ENCODE results near the gene SLC16A5. TPM values are rescaled to one million over a fixed set of nuclear protein-coding genes. Genes with fewer than 3 reads are reported as not detected.

The SLC16A5 gene
- total RNA-seq, 1 experiment from 2014 or later: 1.2 TPM

- intact Hi-C loops (cut with micrococcal nuclease): no loop called here
- TF ChIP-seq, protein P1, sequence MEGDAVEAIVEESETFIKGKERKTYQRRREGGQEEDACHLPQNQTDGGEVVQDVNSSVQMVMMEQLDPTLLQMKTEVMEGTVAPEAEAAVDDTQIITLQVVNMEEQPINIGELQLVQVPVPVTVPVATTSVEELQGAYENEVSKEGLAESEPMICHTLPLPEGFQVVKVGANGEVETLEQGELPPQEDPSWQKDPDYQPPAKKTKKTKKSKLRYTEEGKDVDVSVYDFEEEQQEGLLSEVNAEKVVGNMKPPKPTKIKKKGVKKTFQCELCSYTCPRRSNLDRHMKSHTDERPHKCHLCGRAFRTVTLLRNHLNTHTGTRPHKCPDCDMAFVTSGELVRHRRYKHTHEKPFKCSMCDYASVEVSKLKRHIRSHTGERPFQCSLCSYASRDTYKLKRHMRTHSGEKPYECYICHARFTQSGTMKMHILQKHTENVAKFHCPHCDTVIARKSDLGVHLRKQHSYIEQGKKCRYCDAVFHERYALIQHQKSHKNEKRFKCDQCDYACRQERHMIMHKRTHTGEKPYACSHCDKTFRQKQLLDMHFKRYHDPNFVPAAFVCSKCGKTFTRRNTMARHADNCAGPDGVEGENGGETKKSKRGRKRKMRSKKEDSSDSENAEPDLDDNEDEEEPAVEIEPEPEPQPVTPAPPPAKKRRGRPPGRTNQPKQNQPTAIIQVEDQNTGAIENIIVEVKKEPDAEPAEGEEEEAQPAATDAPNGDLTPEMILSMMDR (conservative IDR thresholded peaks at IDR 0.05; ENCODE audit: low read depth, low read length): no peak
- no peak for TF ChIP-seq EZH2phosphoT487 (IDR thresholded peaks at IDR 0.05; ENCODE audit: borderline replicate concordance, low read length)
- TF ChIP-seq EZH2 (IDR thresholded peaks at IDR 0.05; ENCODE audit: low read length, unreplicated experiment): no peak
- H3K9me2 ChIP-seq (replicated peaks; ENCODE audit: low read length): no peaks in the 10 kb centered on the region
- no peaks in the 10 kb centered on the region for H3K36me3 ChIP-seq (ENCODE audit: low read depth, low read length)
- H3K4me3 ChIP-seq (ENCODE audit: low read length): no peak overlapping the region
- H3K4me2 ChIP-seq (ENCODE audit: low read length): no peak overlapping the region
- H2AFZ ChIP-seq (ENCODE audit: low read length): no peak overlapping the region
- ChIA-PET POLR2A (ENCODE audit: unreplicated experiment) (no interaction called here), CTCF (no interaction called here)
- H3K9me3 ChIP-seq (ENCODE audit: low read length): no peaks in the 10 kb centered on the region
- H3K4me1 ChIP-seq (ENCODE audit: insufficient read depth, low read length): peaks cover 24% of the 10 kb centered on the region; the same call in 1 of the 2 replicates
- no peak for ATAC-seq
- DNase-seq: no peak
- no peaks in the 10 kb centered on the region for H4K20me1 ChIP-seq (ENCODE audit: low read length)
- no peak overlapping the region for H3K27ac ChIP-seq (ENCODE audit: low read length)
- no peaks in the 10 kb centered on the region for H3K27me3 ChIP-seq (ENCODE audit: low read length)
- peaks cover 30% of the 10 kb centered on the region for H3K79me2 ChIP-seq (ENCODE audit: low read length)
- no TSS peak for BruUV-seq (replicated peaks)
- H3F3A ChIP-seq (ENCODE audit: low read length, unreplicated experiment): no peaks in the 10 kb centered on the region
- H3K9ac ChIP-seq (ENCODE audit: low read length): no peak overlapping the region
Measured at GRCh38 chr17:75108193-75108592, 20.4 kb downstream of the SLC16A5 start.

DNA sequence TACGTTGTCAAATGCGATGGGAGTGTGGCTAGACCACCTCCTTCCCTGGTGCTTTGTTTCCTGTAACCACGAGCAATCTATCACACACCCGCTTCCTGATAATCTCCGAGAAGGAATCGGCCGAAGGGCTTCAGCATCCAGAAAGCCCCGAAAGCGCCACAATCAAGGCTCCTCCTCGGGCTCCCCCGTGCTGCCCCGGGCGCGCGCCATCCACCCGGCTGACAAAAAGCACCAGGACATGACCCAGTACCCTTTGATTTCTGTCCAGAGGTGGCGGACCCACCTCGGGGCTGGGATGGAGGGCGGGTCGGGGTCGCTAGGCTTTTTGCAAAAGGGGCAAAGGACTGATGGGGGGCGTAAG, 21.3 kb downstream of the SLC16A5 start:
- Histone ChIP-seq H4K20me1 (ENCODE audit: low read length) (no peaks in the 10 kb centered on the region), H3K4me3 (ENCODE audit: low read length) (peak overlapping the region; percentile 97), H3K9me3 (ENCODE audit: low read length) (no peaks in the 10 kb centered on the region), H3K4me2 (ENCODE audit: low read length) (peak overlapping the region; percentile 91), H3K9ac (ENCODE audit: low read length) (peak overlapping the region; percentile 74), H3K4me1 (ENCODE audit: insufficient read depth, low read length) (peaks cover 29% of the 10 kb centered on the region), H3K79me2 (ENCODE audit: low read length) (peaks cover 36% of the 10 kb centered on the region), H3F3A (ENCODE audit: low read length, unreplicated experiment) (no peaks in the 10 kb centered on the region), H3K36me3 (ENCODE audit: low read depth, low read length) (no peaks in the 10 kb centered on the region), H3K27ac (ENCODE audit: low read length) (no peak overlapping the region), H2AFZ (ENCODE audit: low read length) (peak overlapping the region; percentile 85; the same call in 1 of the 2 replicates), H3K9me2 (replicated peaks; ENCODE audit: low read length) (no peaks in the 10 kb centered on the region), H3K27me3 (ENCODE audit: low read length) (no peaks in the 10 kb centered on the region)
- ChIA-PET POLR2A (ENCODE audit: unreplicated experiment) (interaction anchor here (0.6 kb wide), 1 partner anchor 122 kb away, joined by 6 read pairs; the partner anchor contains the start of gene CDR2L), CTCF (interaction anchor here (0.6 to 1.0 kb wide), 3 partner anchors 39 to 92 kb away, joined by 3 to 7 read pairs (median 5); no protein-coding TSS in a partner anchor)
- intact Hi-C loops (cut with micrococcal nuclease): loop anchor here (1.0 kb wide), 1 partner anchor 39 kb away; no protein-coding TSS in a partner anchor
- ATAC-seq (no peak), DNase-seq (no peak)
- BruUV-seq (replicated peaks): no TSS peak
- no peak for TF ChIP-seq EZH2 (IDR thresholded peaks at IDR 0.05; ENCODE audit: low read length, unreplicated experiment)
- TF ChIP-seq, protein P1 (conservative IDR thresholded peaks at IDR 0.05; ENCODE audit: low read depth, low read length): no peak
- no peak for TF ChIP-seq EZH2phosphoT487 (IDR thresholded peaks at IDR 0.05; ENCODE audit: borderline replicate concordance, low read length)
